ENCODE data around the gene MED8.

DNA sequence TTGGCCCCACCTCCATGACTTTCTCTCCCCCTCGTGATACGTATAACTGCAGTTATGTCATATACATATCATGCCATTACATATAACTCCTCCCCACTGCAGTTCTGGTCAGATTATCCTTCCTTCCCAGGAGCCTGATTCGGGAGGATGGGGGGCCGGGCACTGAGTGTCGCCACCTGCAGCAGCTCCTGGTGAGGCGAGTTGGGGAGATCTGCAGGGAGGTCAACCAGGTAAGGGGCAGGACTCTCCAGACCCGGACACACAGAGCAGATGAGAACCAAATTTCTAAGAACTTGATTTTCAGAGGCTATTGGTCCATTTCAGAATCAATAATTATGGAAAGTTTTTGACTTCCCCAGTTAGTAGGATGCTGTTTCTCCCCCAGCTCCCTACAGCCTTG is 44.7 kb upstream of the MED8 start:
- TF ChIP-seq, protein P1, sequence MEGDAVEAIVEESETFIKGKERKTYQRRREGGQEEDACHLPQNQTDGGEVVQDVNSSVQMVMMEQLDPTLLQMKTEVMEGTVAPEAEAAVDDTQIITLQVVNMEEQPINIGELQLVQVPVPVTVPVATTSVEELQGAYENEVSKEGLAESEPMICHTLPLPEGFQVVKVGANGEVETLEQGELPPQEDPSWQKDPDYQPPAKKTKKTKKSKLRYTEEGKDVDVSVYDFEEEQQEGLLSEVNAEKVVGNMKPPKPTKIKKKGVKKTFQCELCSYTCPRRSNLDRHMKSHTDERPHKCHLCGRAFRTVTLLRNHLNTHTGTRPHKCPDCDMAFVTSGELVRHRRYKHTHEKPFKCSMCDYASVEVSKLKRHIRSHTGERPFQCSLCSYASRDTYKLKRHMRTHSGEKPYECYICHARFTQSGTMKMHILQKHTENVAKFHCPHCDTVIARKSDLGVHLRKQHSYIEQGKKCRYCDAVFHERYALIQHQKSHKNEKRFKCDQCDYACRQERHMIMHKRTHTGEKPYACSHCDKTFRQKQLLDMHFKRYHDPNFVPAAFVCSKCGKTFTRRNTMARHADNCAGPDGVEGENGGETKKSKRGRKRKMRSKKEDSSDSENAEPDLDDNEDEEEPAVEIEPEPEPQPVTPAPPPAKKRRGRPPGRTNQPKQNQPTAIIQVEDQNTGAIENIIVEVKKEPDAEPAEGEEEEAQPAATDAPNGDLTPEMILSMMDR (conservative IDR thresholded peaks at IDR 0.05; ENCODE audit: low read depth, low read length) = no peak
- no peak for TF ChIP-seq POLR2A (IDR thresholded peaks at IDR 0.05; ENCODE audit: low read depth, low read length)
- TF ChIP-seq FOS (IDR thresholded peaks at IDR 0.05; ENCODE audit: low read depth, low read length) = no peak
- TF ChIP-seq CHD1 (IDR thresholded peaks at IDR 0.05; ENCODE audit: low read depth, low read length) = no peak
- no peak for TF ChIP-seq RCOR1 (IDR thresholded peaks at IDR 0.05; ENCODE audit: insufficient replicate concordance, low read length)
- TF ChIP-seq, protein P2, sequence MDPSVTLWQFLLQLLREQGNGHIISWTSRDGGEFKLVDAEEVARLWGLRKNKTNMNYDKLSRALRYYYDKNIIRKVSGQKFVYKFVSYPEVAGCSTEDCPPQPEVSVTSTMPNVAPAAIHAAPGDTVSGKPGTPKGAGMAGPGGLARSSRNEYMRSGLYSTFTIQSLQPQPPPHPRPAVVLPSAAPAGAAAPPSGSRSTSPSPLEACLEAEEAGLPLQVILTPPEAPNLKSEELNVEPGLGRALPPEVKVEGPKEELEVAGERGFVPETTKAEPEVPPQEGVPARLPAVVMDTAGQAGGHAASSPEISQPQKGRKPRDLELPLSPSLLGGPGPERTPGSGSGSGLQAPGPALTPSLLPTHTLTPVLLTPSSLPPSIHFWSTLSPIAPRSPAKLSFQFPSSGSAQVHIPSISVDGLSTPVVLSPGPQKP (IDR thresholded peaks at IDR 0.05; ENCODE audit: borderline replicate concordance, low read depth, low read length) = no peak
- TF ChIP-seq CEBPB (IDR thresholded peaks at IDR 0.05; ENCODE audit: low read depth, low read length) = no peak
- no peak for TF ChIP-seq RFX5 (IDR thresholded peaks at IDR 0.05; ENCODE audit: low read depth, low read length)
- TF ChIP-seq RAD21 (IDR thresholded peaks at IDR 0.05; ENCODE audit: low read length) = no peak
- no peak for TF ChIP-seq NFE2L2 (IDR thresholded peaks at IDR 0.05; ENCODE audit: low read depth, low read length)
- TF ChIP-seq SMC3 (IDR thresholded peaks at IDR 0.05; ENCODE audit: low read depth, low read length) = no peak
- no peak for TF ChIP-seq MAFK (IDR thresholded peaks at IDR 0.05; ENCODE audit: low read depth, low read length)
- TF ChIP-seq, protein P3, sequence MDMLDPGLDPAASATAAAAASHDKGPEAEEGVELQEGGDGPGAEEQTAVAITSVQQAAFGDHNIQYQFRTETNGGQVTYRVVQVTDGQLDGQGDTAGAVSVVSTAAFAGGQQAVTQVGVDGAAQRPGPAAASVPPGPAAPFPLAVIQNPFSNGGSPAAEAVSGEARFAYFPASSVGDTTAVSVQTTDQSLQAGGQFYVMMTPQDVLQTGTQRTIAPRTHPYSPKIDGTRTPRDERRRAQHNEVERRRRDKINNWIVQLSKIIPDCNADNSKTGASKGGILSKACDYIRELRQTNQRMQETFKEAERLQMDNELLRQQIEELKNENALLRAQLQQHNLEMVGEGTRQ (IDR thresholded peaks at IDR 0.05; ENCODE audit: low read depth, low read length) = no peak
- no peak for TF ChIP-seq MAZ (IDR thresholded peaks at IDR 0.05; ENCODE audit: borderline replicate concordance, low read depth, low read length)

Measured in IMR-90 (cell line).